ENCODE measurements around the gene GH1. TPM values are rescaled to one million over a fixed set of nuclear protein-coding genes. Genes with fewer than 3 reads are reported as not detected.
"Not testable (repeated sequence)": the region's sequence is repeated elsewhere in the genome, so short reads cannot be mapped to it uniquely, and the experiment has no call there.

GH1 gene
- total RNA-seq, 1 experiment from 2014 or later: not detected

DNA sequence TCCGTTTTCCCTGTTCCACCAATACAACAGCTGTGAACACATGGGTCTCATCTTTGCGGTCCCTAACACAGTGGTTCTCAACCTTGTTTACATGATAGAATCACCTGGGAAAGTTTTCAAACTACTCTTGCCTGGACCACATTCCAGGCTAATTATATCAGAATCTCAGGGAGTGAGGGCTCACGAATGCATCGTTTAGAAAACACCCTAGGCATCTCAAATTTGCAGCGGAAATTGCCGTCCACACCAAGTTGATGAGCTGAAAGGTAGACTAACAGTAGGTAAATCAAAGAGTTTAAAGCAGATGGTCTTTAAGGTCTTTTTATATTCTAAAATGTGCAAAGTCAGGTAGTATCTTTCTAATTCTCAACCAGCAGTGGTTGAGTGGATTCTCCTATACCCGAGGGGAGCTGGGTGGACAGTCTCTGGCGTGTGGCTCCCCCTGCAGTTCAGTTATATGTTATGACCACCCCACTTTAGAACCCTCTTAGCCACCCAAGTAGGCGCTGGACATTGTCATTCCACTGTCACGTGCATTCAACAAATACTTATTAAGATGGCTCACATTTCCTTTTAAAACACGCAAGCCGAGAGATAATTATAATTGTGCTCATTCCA lies 11.4 kb downstream of the GH1 start:
- BruUV-seq (replicated peaks); H3K4me3 ChIP-seq (ENCODE audit: low read depth, low read length, poor library complexity, severe bottlenecking); intact Hi-C loops (cut with micrococcal nuclease; ENCODE audit: unreplicated experiment); H3K36me3 ChIP-seq (ENCODE audit: insufficient read depth, low read length, poor library complexity, severe bottlenecking); H3K27ac ChIP-seq (ENCODE audit: low read depth, low read length, poor library complexity, severe bottlenecking); H3K4me1 ChIP-seq (ENCODE audit: insufficient read depth, low read length, poor library complexity, severe bottlenecking); H3K9me3 ChIP-seq (ENCODE audit: low read depth, low read length, poor library complexity, severe bottlenecking); H3K27me3 ChIP-seq (replicated peaks; ENCODE audit: insufficient read depth, low read depth, low read length, poor library complexity): not testable (repeated sequence)
- POLR2A ChIA-PET (ENCODE audit: low non-redundant PET): interaction anchor here (0.6 kb wide), 1 partner anchor 96 kb away, joined by 3 read pairs; no protein-coding TSS in a partner anchor
- peak; percentile 51 for DNase-seq (ENCODE audit: low spot score)
- CTCF ChIA-PET: interaction anchor here (0.6 kb wide), 1 partner anchor 392 kb away, joined by 7 read pairs; no protein-coding TSS in a partner anchor
- peak; percentile 44 for TF ChIP-seq CTCF (conservative IDR thresholded peaks at IDR 0.05; ENCODE audit: low read depth, low read length)

GRCh38 chr17:63904796-63905195 lies 13.8 kb downstream of the GH1 start:
- H3K4me1 ChIP-seq (ENCODE audit: insufficient read depth, low read length, poor library complexity, severe bottlenecking); intact Hi-C loops (cut with micrococcal nuclease; ENCODE audit: unreplicated experiment); DNase-seq (ENCODE audit: low spot score); H3K27me3 ChIP-seq (replicated peaks; ENCODE audit: insufficient read depth, low read depth, low read length, poor library complexity); POLR2A ChIA-PET (ENCODE audit: low non-redundant PET); BruUV-seq (replicated peaks); CTCF ChIA-PET; H3K4me3 ChIP-seq (ENCODE audit: low read depth, low read length, poor library complexity, severe bottlenecking); H3K27ac ChIP-seq (ENCODE audit: low read depth, low read length, poor library complexity, severe bottlenecking); H3K9me3 ChIP-seq (ENCODE audit: low read depth, low read length, poor library complexity, severe bottlenecking); H3K36me3 ChIP-seq (ENCODE audit: insufficient read depth, low read length, poor library complexity, severe bottlenecking): not testable (repeated sequence)

- H3K27me3 ChIP-seq (replicated peaks; ENCODE audit: insufficient read depth, low read depth, low read length, poor library complexity); BruUV-seq (replicated peaks); H3K27ac ChIP-seq (ENCODE audit: low read depth, low read length, poor library complexity, severe bottlenecking); intact Hi-C loops (cut with micrococcal nuclease; ENCODE audit: unreplicated experiment); H3K9me3 ChIP-seq (ENCODE audit: low read depth, low read length, poor library complexity, severe bottlenecking); H3K36me3 ChIP-seq (ENCODE audit: insufficient read depth, low read length, poor library complexity, severe bottlenecking); DNase-seq (ENCODE audit: low spot score); H3K4me1 ChIP-seq (ENCODE audit: insufficient read depth, low read length, poor library complexity, severe bottlenecking); H3K4me3 ChIP-seq (ENCODE audit: low read depth, low read length, poor library complexity, severe bottlenecking); POLR2A ChIA-PET (ENCODE audit: low non-redundant PET): not testable (repeated sequence)
- CTCF ChIA-PET: interaction anchor here (1.1 kb wide), 1 partner anchor 230 kb away, joined by 4 read pairs; no protein-coding TSS in a partner anchor
- TF ChIP-seq CTCF (conservative IDR thresholded peaks at IDR 0.05; ENCODE audit: low read depth, low read length): peak; percentile 40; the same call in 1 of the 2 replicates
Measured at GRCh38 chr17:63903787-63904201, 14.8 kb downstream of the GH1 start.

DNA sequence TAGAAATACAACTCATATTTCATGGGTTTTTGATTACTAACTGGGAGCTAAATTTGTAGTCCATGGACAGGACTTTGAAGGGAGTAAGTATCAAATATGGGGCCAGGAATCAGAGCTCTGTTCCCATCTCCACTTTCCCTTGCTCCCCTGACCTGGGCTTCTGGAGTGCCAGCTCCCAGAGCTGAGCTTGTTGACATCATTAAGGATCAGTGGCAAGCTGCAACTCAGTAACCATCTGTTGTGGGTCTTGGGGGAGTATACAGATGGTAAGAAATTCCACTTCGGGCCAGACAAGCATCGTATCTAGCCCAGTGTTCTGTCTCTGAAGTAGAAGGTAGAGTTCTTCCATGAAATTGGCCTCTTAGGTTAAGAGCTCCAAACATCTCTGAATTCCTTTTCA lies 16.7 kb downstream of the GH1 start:
- BruUV-seq (replicated peaks); POLR2A ChIA-PET (ENCODE audit: low non-redundant PET); H3K27me3 ChIP-seq (replicated peaks; ENCODE audit: insufficient read depth, low read depth, low read length, poor library complexity); H3K36me3 ChIP-seq (ENCODE audit: insufficient read depth, low read length, poor library complexity, severe bottlenecking); H3K4me3 ChIP-seq (ENCODE audit: low read depth, low read length, poor library complexity, severe bottlenecking); H3K27ac ChIP-seq (ENCODE audit: low read depth, low read length, poor library complexity, severe bottlenecking); DNase-seq (ENCODE audit: low spot score); H3K4me1 ChIP-seq (ENCODE audit: insufficient read depth, low read length, poor library complexity, severe bottlenecking); intact Hi-C loops (cut with micrococcal nuclease; ENCODE audit: unreplicated experiment); H3K9me3 ChIP-seq (ENCODE audit: low read depth, low read length, poor library complexity, severe bottlenecking): not testable (repeated sequence)
- CTCF ChIA-PET: interaction anchor here (0.6 to 0.9 kb wide), 3 partner anchors 36 to 1415 kb away, joined by 3 to 7 read pairs (median 4); no protein-coding TSS in a partner anchor

DNA sequence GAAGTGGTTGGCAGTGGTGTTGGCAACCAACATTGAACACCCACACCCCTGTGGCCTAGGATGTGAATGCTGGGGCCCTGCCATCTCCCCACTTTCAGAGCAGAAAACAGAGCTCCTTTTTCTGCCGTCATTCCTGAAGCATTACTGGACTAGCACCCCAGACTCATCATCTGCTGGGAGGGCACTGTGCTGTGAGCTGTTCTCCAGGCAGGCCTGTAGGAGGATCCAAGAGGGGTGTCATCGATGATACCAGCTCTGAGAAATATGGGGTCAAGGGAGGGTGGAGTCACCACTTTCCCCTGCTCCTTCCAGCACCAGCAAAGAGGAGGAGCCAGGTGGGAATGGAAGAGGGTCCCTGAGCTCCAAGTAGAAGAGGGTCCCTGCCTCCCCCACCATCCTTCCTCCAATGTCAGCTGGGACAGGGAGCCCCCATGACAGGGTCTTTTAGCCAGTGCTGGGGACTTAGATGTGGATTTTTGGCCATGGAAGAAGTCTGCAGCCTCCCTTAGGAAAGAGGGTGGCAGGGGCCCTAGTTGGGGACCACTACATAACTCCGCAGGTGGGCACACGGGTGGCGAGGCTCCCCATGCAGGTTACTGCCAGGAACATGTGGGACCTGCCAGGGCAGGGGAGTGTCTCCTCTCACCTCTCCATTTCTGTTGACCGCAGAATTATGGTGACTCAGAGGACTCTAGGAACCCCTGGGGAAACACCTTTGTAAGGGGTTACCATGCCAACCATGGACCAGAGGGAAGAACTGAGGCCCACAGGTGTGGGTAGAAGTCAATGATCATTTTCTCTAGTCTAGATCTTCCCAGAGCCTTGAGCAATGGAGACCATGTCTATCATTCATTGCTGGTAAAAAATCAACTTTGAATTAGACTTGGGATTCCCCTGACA lies 19.5 kb downstream of the GH1 start:
- H3K4me3 ChIP-seq (ENCODE audit: low read depth, low read length, poor library complexity, severe bottlenecking); BruUV-seq (replicated peaks); POLR2A ChIA-PET (ENCODE audit: low non-redundant PET); H3K36me3 ChIP-seq (ENCODE audit: insufficient read depth, low read length, poor library complexity, severe bottlenecking); H3K27me3 ChIP-seq (replicated peaks; ENCODE audit: insufficient read depth, low read depth, low read length, poor library complexity); intact Hi-C loops (cut with micrococcal nuclease; ENCODE audit: unreplicated experiment); CTCF ChIA-PET; H3K27ac ChIP-seq (ENCODE audit: low read depth, low read length, poor library complexity, severe bottlenecking); H3K4me1 ChIP-seq (ENCODE audit: insufficient read depth, low read length, poor library complexity, severe bottlenecking); H3K9me3 ChIP-seq (ENCODE audit: low read depth, low read length, poor library complexity, severe bottlenecking); DNase-seq (ENCODE audit: low spot score): not testable (repeated sequence)
